Osteocyte (in vitro differentiated cells): ENCODE results near the gene MCM5. TPM values are rescaled to one million over a fixed set of nuclear protein-coding genes. Genes with fewer than 3 reads are reported as not detected.
A peak's percentile ranks its signal among the peaks of the same experiment; 100 is the strongest.

ENCODE experiments used
- DNase-seq: peaks from one replicate; pipeline ENCODE4 v3.0.0; 2021; ENCODE audit warnings: mixed read lengths; ENCODE audit not compliant: unreplicated experiment; ENCODE audit errors: extremely low spot score
- H3K27ac Mint-ChIP-seq: one replicate; pipeline ENCODE4 v1.8.0; 2021; ENCODE audit warnings: mild to moderate bottlenecking, mixed read lengths; ENCODE audit not compliant: unreplicated experiment
- H3K27me3 Mint-ChIP-seq: one replicate; pipeline ENCODE4 v1.8.0; 2021; ENCODE audit warnings: mixed read lengths; ENCODE audit not compliant: unreplicated experiment
- H3K36me3 Mint-ChIP-seq: one replicate; pipeline ENCODE4 v1.8.0; 2021; ENCODE audit warnings: mixed read lengths; ENCODE audit not compliant: unreplicated experiment
- H3K4me1 Mint-ChIP-seq: one replicate; pipeline ENCODE4 v1.8.0; 2021; ENCODE audit warnings: mixed read lengths; ENCODE audit not compliant: unreplicated experiment
- H3K4me3 Mint-ChIP-seq: one replicate; pipeline ENCODE4 v1.8.0; 2021; ENCODE audit warnings: mild to moderate bottlenecking, moderate library complexity, mixed read lengths; ENCODE audit not compliant: unreplicated experiment
- H3K9me3 Mint-ChIP-seq: one replicate; pipeline ENCODE4 v1.8.0; 2021; ENCODE audit warnings: mixed read lengths; ENCODE audit not compliant: unreplicated experiment
- CTCF ChIP-seq: fragments of 200-600 bp; sonication (generic); IDR thresholded peaks from 2 replicates; pipeline ENCODE4 v1.5.0; 2021; ENCODE audit warnings: antibody characterized with exemption, mild to moderate bottlenecking, moderate library complexity
- long read RNA-seq: library from polyadenylated mRNA; unstranded; transcript quantifications from one replicate; pipeline ENCODE4 v2.0.0, GENCODE V29; 2021
- total RNA-seq: library from RNA; stranded (reverse); gene quantifications from 2 replicates; pipeline ENCODE4 v1.2.1, GENCODE V29; 2021

The MCM5 gene
- total RNA-seq: 26.4 and 28.5 TPM in 2 replicates
- long read RNA-seq, transcript MCM5-201 (17 exons, 3,534 nt): major isoform, 91 of 102 reads
- long read RNA-seq, partial matches to known transcripts: 9 of 102 reads
- long read RNA-seq, other reads (novel, unspliced or antisense): 2 of 102 reads

- H3K4me1 Mint-ChIP-seq: peaks cover 21% of the 10 kb centered on the region
- H3K9me3 Mint-ChIP-seq: no peaks in the 10 kb centered on the region
These were observed at the start of gene MCM5 for GRCh38 chr22:35399678-35400500. Gene MCM5, plus strand, starts transcription at chr22:35400140. Its CDS starts 299 bp downstream, at chr22:35400439.

GRCh38 chr22:35350539-35351503 is 49.1 kb upstream of the MCM5 start:
- Mint-ChIP-seq H3K36me3 (peaks cover 2% of the 10 kb centered on the region), H3K4me3 (peak overlapping the region; percentile 78), H3K27ac (peak overlapping the region; percentile 85), H3K27me3 (no peaks in the 10 kb centered on the region), H3K9me3 (no peaks in the 10 kb centered on the region), H3K4me1 (peaks cover 26% of the 10 kb centered on the region)
- peak; percentile 96 for DNase-seq
- peak; percentile 97 for TF ChIP-seq CTCF

More at GRCh38 chr22:35399678-35400500, at the start of gene MCM5:
- no peak for TF ChIP-seq CTCF
- peak; percentile 98 for DNase-seq
- H3K27ac Mint-ChIP-seq: peak within 1 kb of the TSS; percentile 87
- no peaks in the 10 kb centered on the region for H3K36me3 Mint-ChIP-seq
- peak within 1 kb of the TSS; percentile 98 for H3K4me3 Mint-ChIP-seq
- no peaks in the 10 kb centered on the region for H3K27me3 Mint-ChIP-seq

GRCh38 chr22:35352214-35353111 is 47.5 kb upstream of the MCM5 start:
- no peak for DNase-seq
- Mint-ChIP-seq H3K4me3 (no peak overlapping the region), H3K27ac (no peak overlapping the region), H3K36me3 (peaks cover 2% of the 10 kb centered on the region), H3K9me3 (no peaks in the 10 kb centered on the region), H3K27me3 (no peaks in the 10 kb centered on the region), H3K4me1 (peaks cover 26% of the 10 kb centered on the region)
- TF ChIP-seq CTCF: no peak

GRCh38 chr22:35353318-35353717 is 46.6 kb upstream of the MCM5 start:
- Mint-ChIP-seq H3K36me3 (no peaks in the 10 kb centered on the region), H3K4me1 (peaks cover 26% of the 10 kb centered on the region), H3K27ac (no peak overlapping the region), H3K4me3 (no peak overlapping the region), H3K27me3 (no peaks in the 10 kb centered on the region), H3K9me3 (no peaks in the 10 kb centered on the region)
- DNase-seq: no peak
- TF ChIP-seq CTCF: no peak
